Right lung (tissue), 5 donors: ENCODE data around the gene ESF1. TPM values are rescaled to one million over a fixed set of nuclear protein-coding genes. Genes with fewer than 3 reads are reported as not detected.
"Not testable (repeated sequence)": the region's sequence is repeated elsewhere in the genome, so short reads cannot be mapped to it uniquely, and the experiment has no call there.

ENCODE experiments used
- DNase-seq, 2 donors: peaks; one replicate each; pipeline ENCODE4 v3.0.0-alpha.2; 2013
- polyA plus RNA-seq, 5 donors: library from polyadenylated mRNA; unstranded; fragments of 120-200 nt; gene quantifications; one replicate each; pipeline versions ENCODE4 v1.2.1 to v1.2.3, GENCODE V29; 2013; ENCODE audit warnings: inconsistent platforms in 1 of 5, low replicate concordance in 1 of 5; ENCODE audit not compliant: insufficient read length in 5 of 5, insufficient read depth in 1 of 5

The ESF1 gene
- polyA plus RNA-seq, 5 donors, result 20.5 to 31.5 (median 28.3) TPM

DNA sequence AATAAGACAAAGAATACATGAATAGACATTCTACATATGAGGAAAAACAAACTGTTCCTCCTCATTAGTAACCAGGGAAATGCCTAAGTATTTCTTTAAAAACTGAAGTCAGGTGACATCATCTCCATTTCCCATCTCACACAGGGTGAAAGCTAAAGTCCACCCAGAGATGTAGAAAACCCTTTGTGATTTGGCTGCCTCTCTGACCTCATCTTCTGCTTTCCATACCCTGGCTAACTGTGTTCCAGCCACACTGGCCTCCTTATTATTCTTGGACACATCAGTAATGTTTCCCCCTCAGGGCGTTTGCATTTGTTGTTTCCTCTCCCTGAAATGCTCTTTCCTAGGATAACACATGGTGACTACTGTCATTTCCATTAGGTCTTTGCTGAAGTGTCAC is 40.4 kb downstream of the ESF1 start:
- no peak for DNase-seq

DNA sequence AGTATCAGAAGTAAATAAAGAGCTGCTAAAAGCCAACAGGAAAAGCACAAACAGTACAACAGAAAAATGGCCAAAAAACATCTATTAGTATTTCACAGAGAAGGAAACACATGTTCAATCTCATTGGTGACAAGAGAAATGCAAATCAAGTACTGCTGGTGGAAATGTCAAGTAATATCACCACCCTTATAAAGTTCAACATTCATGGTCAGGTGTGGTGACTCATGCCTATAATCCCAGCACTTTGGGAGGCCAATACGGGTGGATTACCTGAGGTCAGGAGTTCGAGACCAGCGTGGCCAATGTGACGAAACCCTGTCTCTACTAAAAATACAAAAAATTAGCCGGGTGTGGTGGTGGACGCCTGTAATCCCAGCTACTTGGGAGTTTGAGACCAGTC is 42.8 kb downstream of the ESF1 start:
- no peak for DNase-seq

DNA sequence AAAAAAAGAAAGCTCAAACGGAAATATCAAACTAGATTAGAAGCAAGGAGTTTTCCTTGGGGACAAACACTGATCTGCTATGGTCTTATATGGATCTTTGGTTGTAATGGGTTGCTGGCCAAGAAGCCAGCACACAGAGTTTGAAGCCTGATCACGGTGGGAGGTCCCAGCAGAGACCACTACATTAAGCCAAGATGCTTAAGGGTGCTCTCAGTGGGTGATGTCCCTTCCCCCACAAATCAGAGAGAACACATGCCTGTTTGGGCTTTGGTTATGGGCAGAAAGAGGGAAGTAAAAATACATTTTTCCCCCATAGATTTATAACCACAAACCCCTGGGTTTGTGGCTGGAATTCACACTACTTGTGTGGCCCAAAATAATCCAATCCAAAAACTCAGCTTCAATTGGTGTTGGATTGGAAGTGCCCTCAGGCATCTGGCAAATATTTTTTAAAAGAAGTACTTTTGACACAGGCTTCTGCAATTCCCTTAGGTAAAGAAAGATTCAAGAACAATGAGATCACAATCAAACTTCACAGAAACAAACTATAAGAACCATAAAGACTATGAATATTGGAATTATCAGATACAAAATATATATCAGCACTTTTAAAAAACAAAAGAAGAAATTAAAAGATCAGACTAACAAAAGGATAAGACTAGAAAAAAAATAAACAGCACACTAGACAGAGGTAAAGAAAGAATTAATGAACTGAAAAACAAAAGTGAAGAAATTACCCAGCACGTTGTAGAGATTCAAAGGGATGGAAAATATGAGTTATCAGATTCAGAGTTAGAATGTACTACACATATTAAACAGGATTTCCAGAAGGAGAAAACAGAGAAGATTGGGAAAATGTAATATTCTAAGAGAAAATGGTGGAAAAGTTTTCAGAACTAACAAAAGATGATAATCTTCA is 44.7 kb downstream of the ESF1 start:
- no peak for DNase-seq

DNA sequence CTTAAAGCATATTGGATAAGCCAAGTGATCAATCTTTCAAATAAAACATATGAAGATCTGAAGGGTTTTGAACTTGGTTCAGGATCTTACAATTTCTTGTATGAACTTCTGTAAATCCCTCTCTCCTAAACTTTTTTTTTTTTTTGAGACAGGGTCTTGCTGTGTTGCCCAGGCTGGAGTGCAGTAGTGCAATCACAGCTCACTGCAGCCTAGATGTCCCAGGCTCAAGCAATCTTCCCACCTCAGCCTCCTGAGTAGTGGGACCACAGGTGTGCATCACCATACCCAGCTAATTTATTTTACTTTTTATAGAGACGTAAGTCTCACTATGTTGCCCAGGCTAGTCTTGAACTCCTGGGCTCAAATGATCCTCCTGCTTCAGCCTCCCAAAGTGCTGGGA is 46.5 kb downstream of the ESF1 start:
- DNase-seq, result not testable (repeated sequence)

DNA sequence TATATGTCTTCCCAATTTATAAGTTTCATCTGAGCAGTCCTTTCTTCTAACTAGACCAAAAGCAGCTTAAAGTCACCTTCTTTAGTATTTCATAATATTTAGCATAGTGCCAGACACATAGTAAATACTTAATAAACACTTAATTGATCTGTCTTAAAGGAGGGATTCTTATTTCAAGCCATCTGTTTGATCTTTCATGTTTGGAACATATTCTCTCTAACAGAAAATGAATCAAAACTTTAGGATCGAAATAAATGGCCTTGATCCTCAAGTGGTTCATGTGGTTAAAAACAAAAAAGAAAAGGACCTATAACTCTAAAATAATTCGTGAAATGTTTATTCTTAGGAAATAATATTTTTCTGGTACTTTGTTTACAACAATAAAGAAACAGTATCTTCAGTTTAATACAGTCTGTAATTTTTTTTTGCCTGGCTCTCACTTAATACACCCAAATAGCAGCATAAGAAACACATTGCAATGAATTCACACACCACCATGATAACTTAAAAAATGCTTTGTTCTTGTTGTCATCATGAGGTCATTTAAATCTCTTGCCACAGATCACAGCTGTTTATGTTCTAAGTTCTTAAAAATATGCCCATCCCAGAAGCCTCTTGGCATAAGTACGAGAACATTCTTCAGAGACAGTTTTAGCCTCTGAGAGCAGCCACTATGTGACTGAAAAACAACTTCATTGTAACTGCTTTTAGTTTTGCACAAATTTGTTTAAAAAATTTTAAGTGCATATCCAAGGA is 48.1 kb downstream of the ESF1 start:
- peak; percentile 64 to 74 for DNase-seq

DNA sequence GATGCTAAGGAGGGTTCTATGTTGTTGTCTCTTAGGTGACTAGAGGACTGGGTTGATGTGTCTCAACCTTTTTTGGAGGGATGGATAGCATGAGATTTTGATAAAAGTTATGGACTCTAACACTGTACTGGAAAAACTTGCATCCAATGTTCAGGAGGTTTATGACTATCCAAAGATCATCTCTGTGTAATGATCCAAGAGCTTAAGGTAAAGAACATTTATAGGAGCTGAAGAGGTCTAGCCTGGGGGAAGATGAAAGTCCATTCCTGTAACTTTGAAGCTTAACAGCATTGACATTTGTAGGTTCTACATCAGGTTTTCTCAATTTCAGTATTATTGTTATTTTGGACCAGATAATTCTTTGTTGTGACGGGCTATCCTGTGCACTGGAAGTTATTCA is 48.9 kb downstream of the ESF1 start:
- no peak for DNase-seq

DNA sequence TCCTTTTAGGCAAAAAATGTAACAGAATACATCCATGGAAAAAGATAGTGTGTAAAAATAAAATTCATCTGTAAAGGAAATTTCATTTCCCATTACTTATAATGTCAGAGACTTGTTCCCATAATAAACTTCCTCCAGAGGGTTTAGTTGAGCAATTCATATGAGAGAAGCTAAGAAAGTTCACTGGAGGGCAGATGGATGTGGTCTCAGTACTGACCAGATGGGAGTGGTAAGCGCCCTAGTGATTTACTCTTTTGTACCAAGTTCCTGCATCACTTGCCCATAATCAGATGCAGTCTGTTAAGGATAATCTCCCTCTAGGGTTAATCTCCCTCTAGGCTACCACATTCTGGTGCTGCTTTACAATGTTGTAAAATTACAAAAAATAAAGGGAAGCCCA is 61.7 kb downstream of the ESF1 start:
- DNase-seq, result no peak

DNA sequence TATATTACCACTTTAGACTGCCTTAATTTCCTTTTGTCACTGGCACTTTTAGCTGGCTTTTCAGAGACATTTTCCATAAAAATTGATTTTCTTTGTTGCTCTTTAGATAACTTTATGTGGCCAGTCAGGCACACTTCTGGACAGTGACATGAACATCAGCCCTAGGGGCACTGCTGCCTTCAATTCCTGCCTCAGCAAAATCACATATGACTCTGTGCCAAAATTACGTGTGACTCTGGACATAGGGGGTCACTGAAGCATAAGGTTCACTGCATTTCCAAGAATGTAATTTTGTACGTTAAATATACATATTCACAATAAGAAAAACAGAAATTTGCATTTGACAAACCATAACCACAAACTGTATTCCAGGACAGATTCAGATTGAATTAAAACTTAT is 66.5 kb downstream of the ESF1 start:
- DNase-seq, result no peak

DNA sequence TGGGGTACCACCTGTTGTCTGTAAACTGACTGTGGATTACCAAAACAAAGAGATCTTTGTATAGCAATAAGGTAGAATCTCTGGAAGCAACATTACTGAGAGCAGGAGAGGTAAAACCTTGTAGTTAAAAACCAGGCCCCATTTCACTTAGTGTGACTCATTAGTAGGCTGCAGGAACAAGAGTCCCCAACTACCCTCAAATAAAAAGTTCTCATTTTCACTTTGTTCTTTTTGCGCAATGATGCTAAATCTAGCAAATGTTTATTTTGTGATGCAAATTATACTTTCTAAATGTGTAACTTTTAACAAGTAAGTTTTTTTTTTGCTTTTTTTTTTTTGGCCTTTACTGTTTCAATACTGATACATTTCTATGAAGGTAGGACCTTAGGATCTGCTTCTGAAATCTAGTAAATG is 67.1 kb downstream of the ESF1 start:
- no peak for DNase-seq

DNA sequence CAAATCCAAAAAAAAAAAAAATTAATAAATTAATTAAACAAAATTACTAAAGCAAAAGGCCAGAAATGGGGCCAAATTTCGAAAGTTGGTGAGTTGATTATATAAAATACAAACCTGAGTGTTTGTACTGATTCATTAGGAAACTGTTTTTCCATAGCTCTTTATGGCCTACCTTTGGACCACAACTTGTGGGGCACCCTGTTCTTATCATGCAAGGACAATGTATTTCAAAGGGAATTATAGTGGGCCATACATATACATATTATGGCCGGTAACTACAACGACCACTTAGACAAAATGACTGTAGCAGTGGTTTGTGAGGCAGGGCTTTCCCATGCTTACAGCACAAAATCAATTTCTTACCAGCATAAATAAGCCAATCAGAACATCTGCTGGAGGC is 69.5 kb downstream of the ESF1 start:
- DNase-seq, result no peak

DNA sequence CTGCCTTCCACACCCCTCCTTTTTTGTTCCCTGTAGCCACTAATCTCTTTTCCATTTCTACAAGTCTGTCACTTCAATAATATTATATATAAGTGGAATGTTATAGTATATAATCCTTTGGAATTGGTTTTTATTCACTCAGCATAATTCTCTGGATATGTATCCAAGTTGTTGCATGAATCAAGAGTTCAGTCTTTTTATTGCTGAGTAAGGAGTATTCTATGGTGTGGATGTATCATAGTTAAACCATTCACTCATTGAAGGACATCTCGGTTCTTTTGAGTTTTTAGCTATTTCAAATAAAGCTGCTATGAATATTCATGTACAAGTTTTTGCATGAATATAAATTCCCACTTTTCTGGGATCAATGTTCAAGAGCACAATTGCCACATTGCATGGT is 76.5 kb downstream of the ESF1 start:
- DNase-seq, result no peak

DNA sequence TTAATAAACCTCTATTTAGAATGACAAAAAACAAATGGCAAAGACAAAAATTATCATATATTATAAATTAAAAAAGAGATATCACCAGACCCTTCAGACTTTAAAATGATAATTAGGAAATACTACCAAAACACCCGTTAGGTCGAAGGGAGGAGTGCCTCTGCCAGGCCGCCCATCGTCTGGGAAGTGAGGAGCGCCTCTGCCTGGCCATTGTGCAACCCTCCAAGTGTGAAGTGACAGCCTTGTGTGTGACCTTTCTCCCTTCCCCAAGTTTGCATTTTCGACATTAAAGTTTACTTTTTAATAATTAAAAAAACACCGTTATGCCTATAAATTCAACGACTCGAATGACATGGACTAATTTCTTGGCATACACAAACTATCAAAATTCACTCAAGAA is 81.5 kb downstream of the ESF1 start:
- no peak for DNase-seq

DNA sequence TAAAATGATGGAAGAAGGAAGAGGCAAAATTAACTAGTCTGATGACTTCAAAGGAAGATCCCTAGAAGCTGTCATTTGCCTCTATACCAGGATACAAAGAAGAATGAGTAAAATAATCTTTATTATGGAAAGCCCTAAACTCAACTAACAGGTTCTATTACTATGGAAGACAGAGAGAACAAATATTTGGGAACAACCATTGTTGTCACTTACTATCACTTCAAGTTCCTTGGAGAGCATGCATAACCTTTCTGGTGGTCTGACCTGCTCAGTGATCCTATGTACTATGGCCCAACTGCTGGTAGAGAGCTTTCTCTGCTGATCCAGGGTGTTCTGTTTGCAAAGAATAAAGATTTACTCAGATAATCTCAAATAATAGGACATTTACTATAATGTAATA is 83.2 kb downstream of the ESF1 start:
- DNase-seq, result no peak

DNA sequence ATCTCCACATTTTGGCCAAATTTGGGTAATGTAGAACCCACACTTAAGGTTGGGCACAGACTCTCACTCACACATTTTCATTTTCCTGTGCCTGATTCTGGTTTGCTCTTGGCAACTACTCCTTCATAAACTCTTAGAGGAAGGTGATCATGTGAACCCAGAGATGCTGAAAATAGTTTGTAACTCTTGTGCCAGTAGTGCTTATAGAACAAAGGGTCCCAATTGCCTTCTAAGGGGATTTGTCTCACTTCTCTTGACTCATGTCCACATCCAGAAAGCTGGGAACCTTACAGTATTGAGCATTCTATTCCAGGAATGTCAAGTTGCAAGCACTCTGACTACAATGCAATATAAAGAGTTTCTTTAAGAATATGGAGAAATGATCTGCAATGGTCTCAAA is 84.0 kb downstream of the ESF1 start:
- DNase-seq, result no peak

DNA sequence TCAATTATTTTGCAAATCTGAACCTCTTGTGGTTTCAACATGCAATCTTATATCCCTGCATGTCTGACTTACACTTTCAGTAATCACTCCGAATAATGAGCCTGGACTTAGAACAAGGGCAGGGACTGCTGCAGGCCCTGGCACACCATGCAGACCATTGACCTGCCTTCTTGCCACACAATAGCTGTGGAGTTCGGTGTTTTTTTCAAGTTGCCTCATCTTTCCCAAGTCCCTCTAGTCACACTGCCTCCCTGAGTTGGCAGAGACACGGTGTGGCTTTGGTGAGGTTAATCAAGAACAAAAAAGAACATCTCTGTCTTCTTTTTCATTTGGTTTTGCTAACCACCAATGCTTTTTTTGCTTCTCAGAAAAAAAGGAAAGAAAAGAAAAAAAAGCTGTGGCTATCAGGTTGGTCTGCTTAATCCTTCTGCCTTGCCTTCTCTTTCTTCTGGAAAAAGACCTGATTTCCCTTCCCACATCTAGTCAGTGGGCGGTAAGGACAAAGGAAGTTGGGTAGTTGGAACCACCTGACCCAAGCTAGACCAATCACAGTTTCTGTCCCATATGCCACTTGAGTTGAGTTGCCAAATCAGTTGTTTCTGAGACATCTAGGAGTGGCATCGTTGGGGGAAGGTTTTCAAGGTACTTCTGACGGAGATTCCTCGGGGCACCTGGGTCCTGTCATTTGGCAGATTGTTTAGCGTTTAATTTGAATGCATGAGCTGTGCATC is 90.1 kb downstream of the ESF1 start:
- DNase-seq, result no peak

DNA sequence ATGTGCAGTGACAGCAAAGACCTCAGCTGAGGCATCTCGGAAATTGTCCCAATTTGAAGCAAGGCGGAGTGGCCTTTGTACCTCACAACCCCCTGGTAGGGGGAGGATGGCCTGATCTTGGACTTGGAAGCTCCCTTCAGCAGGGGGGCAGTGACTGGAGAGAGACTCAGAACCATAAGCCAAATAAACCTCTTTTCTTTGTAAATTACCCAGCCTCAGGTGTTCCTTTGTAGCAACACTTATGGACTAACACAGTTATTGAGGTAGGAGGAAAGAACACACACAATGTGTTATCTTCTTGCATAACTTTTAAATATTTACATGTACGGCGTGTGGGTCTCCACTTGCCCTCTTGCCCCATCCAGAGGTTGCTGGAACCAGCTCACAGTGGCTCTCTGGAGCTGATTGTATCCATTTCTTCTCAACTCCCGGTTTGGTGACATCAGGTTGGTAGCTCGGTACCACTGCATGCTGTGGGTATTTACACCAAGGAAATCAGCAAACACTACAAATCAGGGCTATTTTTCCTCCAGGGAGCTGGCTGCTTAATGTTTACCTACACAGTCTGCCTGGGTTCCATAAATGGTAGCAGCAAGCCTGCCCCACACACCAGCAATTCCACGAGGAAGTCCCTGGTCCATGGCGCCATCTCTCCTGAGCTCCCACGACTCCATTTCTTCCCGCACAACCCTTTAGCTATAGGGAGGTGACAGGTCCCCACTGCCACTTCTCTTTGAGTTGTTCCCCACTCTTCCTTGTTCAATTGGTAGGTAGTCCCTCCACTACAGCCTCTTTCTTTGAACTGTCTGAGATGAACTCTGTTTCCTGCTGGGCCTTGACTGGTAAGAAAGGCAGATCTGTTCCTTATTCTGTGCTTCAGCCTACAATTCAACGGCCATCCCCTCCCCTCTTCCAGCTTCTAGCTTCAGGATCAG is 91.7 kb downstream of the ESF1 start:
- DNase-seq, result no peak

DNA sequence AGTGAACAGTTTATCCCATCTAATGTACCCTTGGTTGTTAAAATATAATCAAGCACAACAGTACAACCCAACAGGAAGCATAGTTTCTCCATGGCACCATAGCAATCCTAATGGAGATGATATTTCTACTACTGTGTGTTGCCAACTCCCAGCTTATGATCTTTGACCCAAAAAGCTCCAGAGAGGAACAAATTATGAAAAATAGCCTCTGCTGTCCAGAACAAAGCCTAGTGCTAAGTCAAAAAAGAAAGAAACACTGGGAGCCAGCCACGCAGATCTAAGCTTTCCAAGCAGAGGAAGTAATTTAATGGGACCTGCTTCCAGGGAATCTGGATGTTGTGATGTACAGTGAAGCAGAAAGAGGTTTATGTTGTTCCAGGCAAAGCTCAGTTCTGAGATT is 93.8 kb downstream of the ESF1 start:
- DNase-seq, result no peak

DNA sequence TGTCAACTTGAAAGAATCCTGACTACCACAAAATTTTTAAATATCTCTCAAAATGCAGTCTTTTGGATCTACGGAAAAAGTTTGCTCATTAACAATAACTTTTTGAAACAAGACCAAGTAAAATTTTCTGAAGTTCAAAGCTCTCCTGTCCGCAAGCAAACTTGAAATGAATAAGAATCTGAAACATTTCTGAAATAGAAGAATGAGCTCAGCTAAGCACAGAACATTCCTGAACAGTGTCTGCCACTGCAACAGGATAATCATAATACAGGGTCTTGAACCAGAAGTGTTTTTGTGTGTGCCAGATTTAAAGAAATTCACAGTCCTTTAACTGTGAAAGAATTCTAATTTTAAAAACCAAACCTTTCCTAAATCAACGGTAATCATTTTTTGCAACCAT is 96.9 kb downstream of the ESF1 start:
- no peak for DNase-seq

DNA sequence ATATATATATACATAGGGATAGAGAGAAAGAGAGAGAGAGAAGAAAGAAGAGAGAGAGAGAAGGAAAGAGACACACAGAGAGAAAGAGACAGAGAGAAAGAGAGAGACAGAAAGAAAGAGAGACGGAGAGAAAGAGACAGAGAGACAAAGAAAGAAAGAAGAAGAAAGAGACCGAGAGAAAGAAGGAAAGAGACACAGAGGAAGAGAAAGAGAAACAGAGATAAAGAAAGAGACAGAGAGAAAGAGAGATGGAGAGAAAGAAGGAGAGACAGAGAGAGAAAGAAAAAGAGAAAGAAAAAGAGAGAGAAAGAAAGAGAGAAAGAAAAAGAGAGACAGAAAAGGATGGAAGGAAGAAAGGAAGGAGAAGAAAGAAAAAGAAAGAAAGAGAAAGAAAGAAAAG is 99.1 kb downstream of the ESF1 start:
- DNase-seq, result no peak

DNA sequence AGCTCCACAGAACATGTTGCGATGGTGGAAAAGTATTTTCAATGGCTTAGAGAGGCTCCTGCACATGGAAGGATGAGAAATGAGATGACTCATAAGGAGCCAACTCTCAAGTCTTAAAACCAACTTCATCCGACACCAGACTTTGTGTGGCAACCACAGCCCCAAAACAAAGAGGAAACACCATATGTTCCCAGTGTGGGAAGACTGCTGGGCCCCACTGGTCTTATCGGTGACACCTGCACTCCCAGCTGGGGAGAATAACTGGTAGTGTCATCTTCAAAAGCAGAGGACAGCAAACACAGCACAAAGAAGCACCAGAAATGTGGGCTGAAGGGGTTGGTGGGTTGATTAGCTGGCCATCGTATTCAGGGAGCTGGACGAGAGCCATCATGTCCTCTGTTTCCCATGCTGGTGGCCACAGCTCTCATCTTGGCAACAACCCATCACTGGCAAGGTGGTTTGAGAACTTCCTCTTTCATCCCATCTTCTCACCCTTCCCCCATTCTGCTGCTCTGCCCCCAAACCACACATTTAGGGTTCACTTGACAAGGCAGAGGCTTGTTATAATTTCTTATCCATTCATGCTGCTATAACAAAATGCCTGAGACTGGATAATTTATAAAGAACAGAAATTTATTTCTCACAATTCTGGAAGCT is 100.0 kb downstream of the ESF1 start:
- DNase-seq, result no peak

DNA sequence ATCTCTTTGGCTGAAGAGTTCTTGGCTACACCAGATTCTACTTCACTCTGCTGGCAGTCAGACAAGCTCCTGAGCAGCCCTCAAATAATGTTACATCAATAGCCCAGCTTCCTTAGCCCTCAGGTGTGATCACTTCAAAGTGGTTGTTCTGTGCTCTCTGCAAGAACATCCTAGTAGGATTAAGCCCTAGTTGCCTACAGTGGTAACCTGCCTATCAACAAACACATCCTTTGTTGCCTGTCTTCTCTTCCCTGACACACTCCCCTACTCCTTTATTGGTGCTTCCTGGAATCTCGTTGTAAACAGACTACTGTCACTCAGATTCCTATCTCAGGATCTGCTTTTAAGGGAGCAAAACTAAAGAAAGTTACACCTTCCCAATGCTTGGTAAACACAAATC is 100.9 kb downstream of the ESF1 start:
- DNase-seq, result no peak
